HG02798 (cell line): ENCODE data around the gene RPS6KA2.
A peak's percentile ranks its signal among the peaks of the same experiment; 100 is the strongest.

Experiments
- ATAC-seq: cut with Tn5 transposase; IDR thresholded peaks from one replicate; pipeline ENCODE4 v1.9.1; 2021; ENCODE audit warnings: mild to moderate bottlenecking; ENCODE audit not compliant: unreplicated experiment, poor library complexity

Gene RPS6KA2

GRCh38 chr6:166627033-166627874 lies at the start of gene RPS6KA2:
Gene RPS6KA2 (minus strand): TSS chr6:166627251. CDS start chr6:166627019, 232 bp downstream.
- ATAC-seq: peak; percentile 91

DNA sequence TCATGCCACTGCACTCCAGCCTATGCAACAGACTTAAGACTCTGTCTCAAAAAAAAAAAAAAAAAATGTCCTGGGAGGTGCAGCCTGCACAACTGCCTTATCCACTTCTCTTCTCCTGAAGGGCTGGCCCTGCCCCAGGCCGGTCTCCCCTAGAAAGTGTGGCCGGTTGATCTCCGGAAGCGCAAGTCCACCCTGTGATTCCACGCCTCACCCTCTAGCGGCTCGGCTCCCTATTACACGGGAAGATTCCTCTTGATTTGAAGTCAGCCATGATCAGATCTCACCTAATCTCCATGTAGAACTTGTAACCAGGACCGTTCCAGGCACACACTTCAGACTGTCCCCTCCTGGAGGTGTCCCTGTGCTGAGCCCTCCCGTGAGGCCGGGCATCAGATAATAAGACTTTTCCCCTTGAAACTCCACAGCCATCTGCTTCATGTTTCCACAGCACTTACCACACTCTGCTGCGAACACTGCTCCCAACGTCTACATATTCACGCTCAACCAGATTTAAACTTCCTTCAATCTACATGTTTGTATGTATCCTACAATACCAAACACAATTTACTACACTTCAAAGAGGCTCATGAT lies 49.3 kb upstream of the RPS6KA2 start:
- no peak for ATAC-seq

GRCh38 chr6:166675736-166676135 lies 48.7 kb upstream of the RPS6KA2 start:
- no peak for ATAC-seq

- ATAC-seq: no peak
Observed at GRCh38 chr6:166673309-166673708, 46.3 kb upstream of the RPS6KA2 start.

GRCh38 chr6:166672624-166673206 lies 45.7 kb upstream of the RPS6KA2 start:
- no peak for ATAC-seq

DNA sequence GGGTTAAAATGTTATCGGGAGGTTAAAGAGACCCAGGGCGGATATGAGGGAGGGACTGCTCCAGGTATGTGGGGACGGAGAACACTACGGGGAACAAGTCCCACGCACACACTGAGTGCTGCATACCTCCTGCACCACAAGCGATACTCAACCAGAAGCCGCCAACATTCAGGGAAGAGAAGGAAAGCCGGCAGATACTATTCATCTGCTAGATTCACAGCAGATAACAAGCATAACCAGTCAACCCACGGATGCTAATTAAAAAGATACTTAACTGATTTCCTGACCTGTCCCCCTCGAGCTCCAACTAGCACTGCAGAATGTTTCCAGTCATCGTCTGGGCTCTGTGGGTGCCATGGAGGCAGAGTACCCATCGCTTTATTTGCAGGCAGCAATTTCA lies 45.1 kb upstream of the RPS6KA2 start:
- ATAC-seq: no peak

- ATAC-seq: no peak
Observed at GRCh38 chr6:166671434-166672081, 44.5 kb upstream of the RPS6KA2 start.

GRCh38 chr6:166670894-166671293 lies 43.8 kb upstream of the RPS6KA2 start:
- no peak for ATAC-seq

DNA sequence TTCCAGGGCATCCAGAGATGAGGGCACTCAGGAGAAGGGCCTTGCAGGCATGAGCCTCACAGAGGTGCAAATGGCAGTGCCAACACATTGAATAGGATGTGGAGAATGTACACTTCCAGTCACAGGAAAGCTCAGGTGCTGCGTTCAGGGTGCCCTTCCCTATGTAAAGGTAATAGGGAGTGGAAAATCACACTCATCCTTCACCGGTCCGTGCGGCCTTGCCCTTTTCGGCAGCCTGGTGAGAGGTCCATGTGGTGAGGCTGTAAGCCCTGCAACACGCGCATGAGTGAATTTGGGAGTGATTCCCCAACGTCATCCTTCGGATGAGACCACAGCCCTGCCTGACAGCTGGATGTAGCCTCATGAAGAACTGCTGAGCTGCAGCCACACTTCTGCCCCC lies 43.0 kb upstream of the RPS6KA2 start:
- no peak for ATAC-seq

- no peak for ATAC-seq
Observed at GRCh38 chr6:166667796-166668610, 41.0 kb upstream of the RPS6KA2 start.

DNA sequence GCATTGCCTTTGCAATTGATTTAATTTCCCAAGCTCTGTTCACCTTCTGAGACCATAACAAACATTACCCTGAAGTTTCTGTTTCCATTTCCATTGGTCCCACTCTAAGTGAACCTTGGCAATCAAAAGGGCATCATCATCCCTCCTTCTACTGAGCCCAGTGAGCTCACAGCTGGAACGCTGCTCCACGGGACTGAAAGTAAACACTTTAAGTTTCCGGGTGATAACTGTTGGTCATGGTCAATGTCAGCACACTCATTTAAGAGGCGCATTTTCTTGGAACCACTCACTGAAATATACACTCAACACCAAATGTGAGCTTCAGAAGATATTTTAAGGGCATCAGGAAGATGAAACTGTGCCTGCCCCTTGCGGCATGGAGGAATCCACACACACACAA lies 37.1 kb upstream of the RPS6KA2 start:
- ATAC-seq: no peak

DNA sequence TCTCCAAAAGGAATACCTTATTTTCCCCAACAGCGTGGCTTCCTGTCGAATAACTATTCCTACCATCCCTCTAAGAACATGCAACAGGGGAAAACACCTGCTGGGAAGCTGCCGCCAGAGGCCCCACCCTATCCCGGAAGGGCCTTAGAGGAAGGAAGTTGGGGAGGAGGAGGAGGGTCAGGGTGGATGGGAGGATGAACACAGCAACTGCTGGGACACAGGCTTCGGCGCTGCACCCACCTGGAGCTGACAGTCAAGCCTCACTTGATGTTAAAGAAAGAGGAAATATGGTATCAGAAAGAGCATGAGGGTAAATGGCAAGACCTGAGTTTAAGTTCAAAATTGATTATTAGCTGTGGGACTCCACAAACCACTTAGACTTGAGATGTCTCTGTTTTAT lies 36.5 kb upstream of the RPS6KA2 start:
- no peak for ATAC-seq

GRCh38 chr6:166662690-166663089 lies 35.6 kb upstream of the RPS6KA2 start:
- ATAC-seq: no peak

- ATAC-seq: no peak
Observed at GRCh38 chr6:166661327-166662085, 34.5 kb upstream of the RPS6KA2 start.

GRCh38 chr6:166660157-166660688 lies 33.2 kb upstream of the RPS6KA2 start:
- no peak for ATAC-seq

DNA sequence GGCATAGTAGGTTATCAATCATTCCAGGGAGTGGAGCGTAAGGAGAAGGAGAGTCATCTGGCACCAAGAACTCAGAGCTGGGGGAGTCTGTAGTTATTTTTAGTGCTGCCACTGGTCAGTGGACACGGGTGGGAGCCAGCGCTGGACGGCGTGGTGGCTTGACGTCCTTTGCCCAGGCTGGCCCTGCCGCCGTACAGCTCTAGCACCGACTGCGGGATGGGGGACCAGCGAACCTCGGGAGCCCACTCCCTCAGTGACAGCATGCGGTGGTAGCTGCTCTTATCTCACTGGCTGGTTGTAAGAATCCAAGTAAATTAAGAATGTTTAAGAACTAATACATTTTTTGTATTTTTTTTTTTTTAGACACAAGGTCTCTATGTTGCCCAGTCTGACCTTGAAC lies 32.5 kb upstream of the RPS6KA2 start:
- ATAC-seq: no peak

- no peak for ATAC-seq
Observed at GRCh38 chr6:166658792-166659150, 31.7 kb upstream of the RPS6KA2 start.

GRCh38 chr6:166658115-166658791 lies 31.2 kb upstream of the RPS6KA2 start:
- no peak for ATAC-seq

DNA sequence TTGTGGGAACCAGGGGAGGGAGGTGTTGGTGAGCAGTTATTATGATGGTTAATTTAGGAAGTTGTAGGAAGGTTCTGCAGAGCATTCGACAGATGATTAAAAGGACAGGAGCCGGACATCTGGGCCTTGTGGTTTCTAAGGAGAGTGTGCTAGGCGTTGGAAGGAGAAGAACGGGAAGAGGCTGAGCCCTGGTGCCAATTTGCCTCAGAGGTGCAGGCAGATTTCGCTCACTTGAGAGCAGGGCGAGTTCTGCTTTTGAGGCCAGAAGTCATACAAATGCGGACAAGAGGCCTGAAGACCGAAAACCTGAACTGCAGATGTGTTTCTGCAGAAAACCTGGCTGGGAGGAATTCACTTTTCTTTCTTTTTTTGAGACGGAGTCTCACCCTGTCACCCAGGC lies 30.5 kb upstream of the RPS6KA2 start:
- ATAC-seq: no peak
